Kidney (tissue), 14 donors: ENCODE results near the gene CDK12. TPM values are rescaled to one million over a fixed set of nuclear protein-coding genes. Genes with fewer than 3 reads are reported as not detected.

Experiments used
- DNase-seq, 5 donors: peaks; one replicate each; pipeline ENCODE4 v3.0.0-alpha.2; 2013 to 2020
- FAIRE-seq: peaks from 2 replicates; lab custom pipeline; 2012; peaks lifted over from hg19 to GRCh38; lab: Jason Lieb, UNC
- H3K27ac ChIP-seq, 2 donors: one replicate each; pipeline ENCODE4 v1.7.0; 2013; ENCODE audit warnings: low read depth in 2 of 2, low read length in 2 of 2, inconsistent platforms in 1 of 2
- H3K27me3 ChIP-seq: one replicate; pipeline ENCODE4 v1.7.1; 2013; ENCODE audit warnings: low read length, inconsistent platforms; ENCODE audit not compliant: control insufficient read depth, insufficient read depth
- H3K36me3 ChIP-seq, 3 donors: one replicate each; pipeline versions ENCODE4 v1.7.0 to v1.7.1; 2013; ENCODE audit warnings: low read length in 3 of 3, control low read depth in 1 of 3, inconsistent platforms in 1 of 3; ENCODE audit not compliant: insufficient read depth in 3 of 3, control insufficient read depth in 2 of 3
- H3K4me1 ChIP-seq, 3 donors: one replicate each; pipeline versions ENCODE4 v1.7.0 to v1.7.1; 2013; ENCODE audit warnings: low read length in 3 of 3, inconsistent platforms in 1 of 3, low read depth in 1 of 3; ENCODE audit not compliant: control insufficient read depth in 2 of 3, insufficient read depth in 2 of 3
- H3K4me3 ChIP-seq, 3 donors: one replicate each; pipeline versions ENCODE4 v1.7.0 to v1.8.1; 2013; ENCODE audit warnings: low read length in 3 of 3, control low read depth in 1 of 3, inconsistent platforms in 1 of 3
- H3K9ac ChIP-seq, 3 donors: one replicate each; pipeline versions ENCODE4 v1.7.0 to v1.7.1; 2013; ENCODE audit warnings: low read length in 3 of 3, control low read depth in 1 of 3, inconsistent platforms in 1 of 3
- H3K9me3 ChIP-seq, 3 donors: one replicate each; pipeline versions ENCODE4 v1.7.0 to v1.7.1; 2013; ENCODE audit warnings: low read length in 3 of 3, control low read depth in 1 of 3, inconsistent platforms in 1 of 3; ENCODE audit not compliant: control insufficient read depth in 2 of 3, insufficient read depth in 1 of 3
- intact Hi-C: fragments of 100-400 bp; cut with DNase I; formaldehyde crosslinking; loops from one replicate; pipeline ENCODE4 v1.11.1; 2022
- polyA plus RNA-seq: library from polyadenylated mRNA; stranded (reverse); fragments of 350-450 nt; fragmentation: Illumina TruSeq; extraction: RNeasy Lipid Tissue Mini Kit (QIAGEN cat#74804); gene quantifications from one replicate; pipeline ENCODE4 v1.2.3, GENCODE V29; 2014; ENCODE audit warnings: low read depth, low replicate concordance; ENCODE audit not compliant: insufficient read depth
- total RNA-seq: library from RNA; stranded (reverse); fragmentation: NEBNext Ultra II Directional; extraction: Animal tissue kit (Norgen Biotek cat#: 25700); gene quantifications from one replicate; pipeline ENCODE4 v1.2.1, GENCODE V29; 2021
- TF ChIP-seq, protein P1 (sequence below): IDR thresholded peaks from 3 replicates; pipeline ENCODE4 v1.5.1; 2012; ENCODE audit warnings: mild to moderate bottlenecking, moderate library complexity, borderline replicate concordance; ENCODE audit not compliant: insufficient read depth; ENCODE audit errors: extremely low read depth
- donor health status: control.
- donor health status: control.
- donor health status: control.
- donor health status: control.
- donor health status: control.
- donor health status: DM: yes; HTN: yes; CAD: no.
- donor health status: Normal renal cell carcinoma (clear cell type).

Gene CDK12
- total and polyA plus RNA-seq, 2 donors from 2014 or later: 5.6 to 55.3 TPM

DNA sequence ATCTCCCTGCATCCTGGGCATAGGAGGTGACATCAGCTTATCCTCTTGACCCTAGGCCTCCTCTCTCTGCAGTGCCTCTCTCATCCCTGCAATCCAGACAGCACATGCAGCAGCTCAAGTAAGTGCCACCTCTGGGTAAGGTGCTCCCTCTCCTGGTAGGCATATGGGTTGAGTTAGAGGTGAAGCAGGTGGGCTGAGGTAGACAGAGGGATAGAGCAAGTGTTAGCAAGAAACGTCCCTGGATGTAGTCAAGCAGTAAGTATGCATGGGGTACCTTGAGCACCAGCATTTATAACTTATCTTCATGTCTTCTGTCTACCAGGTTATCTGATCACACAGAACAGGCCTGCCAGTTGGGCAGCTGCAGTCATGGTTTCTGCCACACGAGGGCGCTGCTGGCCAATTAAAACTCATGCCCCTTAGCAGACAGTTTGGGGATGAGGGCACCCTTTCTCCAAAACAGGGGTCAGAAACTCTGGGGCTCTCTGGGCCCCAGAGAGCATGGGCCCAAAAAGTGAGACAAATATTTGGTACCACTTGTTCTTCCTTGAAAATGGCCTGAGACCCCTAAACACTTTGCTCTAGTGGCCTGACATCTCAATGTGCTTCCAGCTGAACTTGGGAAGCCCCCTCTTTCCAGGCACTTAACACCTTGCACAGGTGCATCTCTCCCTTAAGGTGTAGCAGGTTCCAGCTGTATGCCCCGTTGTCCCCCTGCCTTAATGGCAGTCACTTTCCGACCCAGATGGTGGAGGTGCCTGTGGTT lies 86.6 kb downstream of the CDK12 start:
- H3K4me1 ChIP-seq: no peaks in the 10 kb centered on the region
- FAIRE-seq (no peak), DNase-seq (peak in 4 of 5 donors; percentile 49 to 64 (median 58))
- intact Hi-C loops: loop anchor here (10.0 kb wide), 1 partner anchor 77 kb away; the partner anchor contains the start of gene PPP1R1B
- H3K27me3 ChIP-seq: no peaks in the 10 kb centered on the region
- H3K9me3 ChIP-seq: no peaks in the 10 kb centered on the region
- TF ChIP-seq, protein P1, sequence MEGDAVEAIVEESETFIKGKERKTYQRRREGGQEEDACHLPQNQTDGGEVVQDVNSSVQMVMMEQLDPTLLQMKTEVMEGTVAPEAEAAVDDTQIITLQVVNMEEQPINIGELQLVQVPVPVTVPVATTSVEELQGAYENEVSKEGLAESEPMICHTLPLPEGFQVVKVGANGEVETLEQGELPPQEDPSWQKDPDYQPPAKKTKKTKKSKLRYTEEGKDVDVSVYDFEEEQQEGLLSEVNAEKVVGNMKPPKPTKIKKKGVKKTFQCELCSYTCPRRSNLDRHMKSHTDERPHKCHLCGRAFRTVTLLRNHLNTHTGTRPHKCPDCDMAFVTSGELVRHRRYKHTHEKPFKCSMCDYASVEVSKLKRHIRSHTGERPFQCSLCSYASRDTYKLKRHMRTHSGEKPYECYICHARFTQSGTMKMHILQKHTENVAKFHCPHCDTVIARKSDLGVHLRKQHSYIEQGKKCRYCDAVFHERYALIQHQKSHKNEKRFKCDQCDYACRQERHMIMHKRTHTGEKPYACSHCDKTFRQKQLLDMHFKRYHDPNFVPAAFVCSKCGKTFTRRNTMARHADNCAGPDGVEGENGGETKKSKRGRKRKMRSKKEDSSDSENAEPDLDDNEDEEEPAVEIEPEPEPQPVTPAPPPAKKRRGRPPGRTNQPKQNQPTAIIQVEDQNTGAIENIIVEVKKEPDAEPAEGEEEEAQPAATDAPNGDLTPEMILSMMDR: peak; percentile 68
- H3K27ac ChIP-seq: no peak overlapping the region
- H3K36me3 ChIP-seq: peaks cover 0 to 48% (median 11%) of the 10 kb centered on the region in 3 donors
- H3K9ac ChIP-seq: no peak overlapping the region
- H3K4me3 ChIP-seq: no peak overlapping the region

- Histone ChIP-seq H3K9ac (no peak overlapping the region), H3K9me3 (no peaks in the 10 kb centered on the region), H3K4me3 (no peak overlapping the region), H3K36me3 (peaks cover 0 to 53% (median 18%) of the 10 kb centered on the region in 3 donors), H3K27ac (no peak overlapping the region), H3K4me1 (no peaks in the 10 kb centered on the region), H3K27me3 (no peaks in the 10 kb centered on the region)
- intact Hi-C loops: loop anchor here (10.0 kb wide), 1 partner anchor 76 kb away; the partner anchor contains the start of gene PPP1R1B
- no peak for FAIRE-seq
- TF ChIP-seq, protein P1: no peak
- DNase-seq: no peak
These were observed 87.4 kb downstream of the CDK12 start for GRCh38 chr17:39548494-39549225.

DNA sequence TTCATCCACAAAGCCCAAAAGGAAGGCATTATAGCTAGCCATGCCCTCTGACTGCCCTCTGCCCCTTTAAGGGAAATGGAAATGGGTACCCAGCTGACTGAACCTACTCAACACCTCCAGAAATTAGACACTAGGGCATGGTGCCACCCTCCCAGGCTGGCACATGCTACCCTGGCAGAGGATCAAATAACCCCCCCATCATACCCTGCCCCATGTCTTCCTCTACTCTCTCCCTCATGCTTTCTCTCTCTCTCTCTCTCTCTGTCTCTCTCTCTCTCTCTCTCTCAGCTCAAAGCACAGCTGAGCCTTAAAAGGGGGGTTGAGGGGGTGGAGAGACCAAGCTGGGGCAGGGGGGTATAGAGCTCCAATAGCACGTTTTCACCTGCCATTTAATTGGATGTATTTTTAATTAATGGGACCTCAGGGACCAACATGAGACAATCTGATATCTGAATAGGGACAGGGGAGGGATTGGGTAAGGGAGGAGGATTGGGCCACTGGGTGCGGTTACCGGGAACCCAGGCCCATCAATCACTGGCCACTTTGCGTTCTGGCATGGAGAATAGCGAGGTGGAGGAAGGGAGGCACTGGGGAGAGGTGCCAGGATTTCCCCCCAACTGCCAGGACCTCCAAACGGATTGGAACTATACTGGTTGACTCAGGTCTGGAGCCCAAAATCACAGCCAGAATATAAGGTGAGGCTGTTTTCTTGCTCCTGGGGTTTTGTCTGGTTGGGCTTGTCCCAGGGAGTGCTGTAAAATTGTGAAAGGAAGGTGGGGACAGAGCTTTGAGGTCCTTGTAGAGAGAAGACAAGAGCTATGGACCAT lies 88.7 kb downstream of the CDK12 start:
- intact Hi-C loops: loop anchor here (10.0 kb wide), 1 partner anchor 75 kb away; the partner anchor contains the start of gene PPP1R1B
- no peak overlapping the region for H3K27ac ChIP-seq

More for the DNA sequence above, 88.7 kb downstream of the CDK12 start:
- Histone ChIP-seq H3K36me3 (peaks cover 0 to 52% (median 18%) of the 10 kb centered on the region in 3 donors), H3K4me3 (no peak overlapping the region), H3K27me3 (no peaks in the 10 kb centered on the region), H3K9me3 (no peaks in the 10 kb centered on the region), H3K9ac (no peak overlapping the region), H3K4me1 (no peaks in the 10 kb centered on the region)
- no peak for DNase-seq
- FAIRE-seq: no peak
- TF ChIP-seq, protein P1: no peak
